Karpas-422 (cell line): ENCODE data around the gene GDF7. TPM values are rescaled to one million over a fixed set of nuclear protein-coding genes. Genes with fewer than 3 reads are reported as not detected.

Experiments
- DNase-seq: peaks from one replicate; pipeline ENCODE4 v3.0.0-alpha.2; 2015
- H2AFZ ChIP-seq: fragments of 200-600 bp; sonication (generic); 2 replicates; pipeline ENCODE4 v1.6.1; 2014; ENCODE audit warnings: antibody characterized with exemption, low read length, mixed read lengths
- H3K27ac ChIP-seq: fragments of 200-600 bp; sonication (generic); 2 replicates; pipeline ENCODE4 v1.5.1; 2014; ENCODE audit warnings: mild to moderate bottlenecking, low read length, moderate library complexity
- H3K27me3 ChIP-seq: fragments of 200-600 bp; sonication (generic); 2 replicates; pipeline ENCODE4 v1.6.1; 2014; ENCODE audit warnings: low read length, mixed read lengths
- H3K36me3 ChIP-seq: fragments of 200-600 bp; sonication (generic); 2 replicates; pipeline ENCODE4 v1.6.1; 2014; ENCODE audit warnings: low read length, mixed read lengths; ENCODE audit not compliant: insufficient read depth
- H3K4me1 ChIP-seq: fragments of 200-600 bp; sonication (generic); 2 replicates; pipeline ENCODE4 v1.6.1; 2014; ENCODE audit warnings: mild to moderate bottlenecking, low read length, mixed read lengths
- H3K4me2 ChIP-seq: fragments of 200-600 bp; sonication (generic); 2 replicates; pipeline ENCODE4 v1.6.1; 2014; ENCODE audit warnings: low read length, low read depth, mild to moderate bottlenecking; ENCODE audit not compliant: poor library complexity, severe bottlenecking
- H3K4me3 ChIP-seq: fragments of 200-600 bp; sonication (generic); 2 replicates; pipeline ENCODE4 v1.5.1; 2014; ENCODE audit warnings: mild to moderate bottlenecking, antibody characterized with exemption, low read length, mixed read lengths
- H3K79me2 ChIP-seq: fragments of 200-600 bp; sonication (generic); 2 replicates; pipeline ENCODE4 v1.6.1; 2014; ENCODE audit warnings: mild to moderate bottlenecking, low read length, mixed read lengths
- H3K9ac ChIP-seq: fragments of 200-600 bp; sonication (generic); 2 replicates; pipeline ENCODE4 v1.6.0; 2014; ENCODE audit warnings: low read length
- H3K9me2 ChIP-seq: fragments of 200-600 bp; sonication (generic), shearing (Covaris generic); replicated peaks from 2 replicates; pipeline ENCODE4 v1.6.0; 2014; ENCODE audit warnings: mild to moderate bottlenecking, low read length, moderate library complexity; ENCODE audit not compliant: insufficient read depth
- H3K9me3 ChIP-seq: fragments of 300-700, 200-600 bp; sonication (generic); 2 replicates; pipeline ENCODE4 v1.6.1; 2014; ENCODE audit warnings: low read length, mixed read lengths
- H4K20me1 ChIP-seq: fragments of 200-600 bp; sonication (generic); 2 replicates; pipeline ENCODE4 v1.6.1; 2014; ENCODE audit warnings: mild to moderate bottlenecking, antibody characterized with exemption, low read length, low read depth; ENCODE audit not compliant: insufficient read depth
- total RNA-seq: library from RNA; depleted of rRNA; stranded (reverse); fragments of >200 nt; shearing (Covaris generic); gene quantifications from 2 replicates; pipeline ENCODE4 v1.2.3, GENCODE V29; 2014; ENCODE audit warnings: low replicate concordance; rRNA removed

The GDF7 gene
- total RNA-seq, 1 experiment from 2014 or later, result under 0.01 TPM

DNA sequence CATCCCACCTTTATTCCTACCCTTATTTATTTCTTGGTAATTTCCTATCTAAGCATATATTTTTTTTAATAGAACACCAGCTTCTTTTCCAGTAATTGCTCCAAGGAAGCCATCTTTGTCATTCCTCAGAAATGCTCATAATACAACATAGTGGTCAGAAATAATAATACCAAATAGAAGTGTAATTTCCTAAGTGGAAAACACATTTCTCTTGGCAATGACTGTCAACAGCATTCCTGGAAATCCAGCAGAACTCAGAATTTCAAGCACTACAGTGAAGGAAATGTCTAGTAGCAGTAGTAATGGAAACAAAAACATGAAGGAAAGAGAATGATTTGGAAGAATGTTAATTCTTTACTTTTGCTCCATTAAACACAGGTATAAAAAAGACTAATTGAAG lies 56.6 kb downstream of the GDF7 start:
- Histone ChIP-seq H3K4me3 (no peak overlapping the region), H3K79me2 (peaks cover 64% of the 10 kb centered on the region), H3K4me1 (no peaks in the 10 kb centered on the region), H2AFZ (no peak overlapping the region), H3K27me3 (no peaks in the 10 kb centered on the region), H3K4me2 (no peak overlapping the region), H3K9ac (no peak overlapping the region), H3K9me3 (no peaks in the 10 kb centered on the region), H3K27ac (no peak overlapping the region), H3K36me3 (no peaks in the 10 kb centered on the region), H3K9me2 (no peaks in the 10 kb centered on the region), H4K20me1 (no peaks in the 10 kb centered on the region)
- no peak for DNase-seq

DNA sequence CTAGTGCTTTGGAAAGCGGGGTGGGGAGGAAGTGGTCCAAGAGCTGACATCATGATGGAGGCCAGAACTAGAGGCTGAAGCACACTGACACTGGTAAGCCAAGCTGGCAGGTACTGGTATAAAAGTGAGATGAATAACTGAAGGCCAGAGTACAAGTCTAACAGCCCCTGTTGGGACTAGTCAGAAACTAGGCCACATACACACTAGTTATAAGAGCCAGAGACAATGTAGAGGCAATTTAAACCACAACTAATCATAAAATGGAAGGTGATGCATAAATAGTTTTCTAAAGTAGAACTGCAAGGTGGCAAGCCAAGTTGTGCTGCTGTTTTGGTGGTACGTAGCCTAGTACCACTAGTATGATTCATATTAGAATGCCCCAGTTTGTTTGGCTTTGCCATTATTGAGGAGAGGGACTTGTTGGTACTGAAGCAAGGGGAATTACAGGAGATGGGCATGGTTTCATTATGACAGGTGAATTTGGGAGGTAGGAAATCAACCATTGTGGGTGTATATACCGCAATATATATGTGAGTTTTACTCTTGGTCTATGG lies 57.6 kb downstream of the GDF7 start:
- Histone ChIP-seq H3K4me2 (no peak overlapping the region), H3K4me3 (no peak overlapping the region), H3K36me3 (no peaks in the 10 kb centered on the region), H3K9me2 (no peaks in the 10 kb centered on the region), H3K79me2 (peaks cover 59% of the 10 kb centered on the region), H4K20me1 (no peaks in the 10 kb centered on the region), H2AFZ (no peak overlapping the region), H3K9me3 (no peaks in the 10 kb centered on the region), H3K27me3 (no peaks in the 10 kb centered on the region), H3K4me1 (no peaks in the 10 kb centered on the region; the same call in 1 of the 2 replicates), H3K9ac (no peak overlapping the region), H3K27ac (no peak overlapping the region)
- DNase-seq, result no peak

GRCh38 chr2:20725782-20726181 lies 58.8 kb downstream of the GDF7 start:
- H3K4me2 ChIP-seq, result no peak overlapping the region
- no peaks in the 10 kb centered on the region for H3K9me2 ChIP-seq
- no peaks in the 10 kb centered on the region for H3K36me3 ChIP-seq
- H3K9me3 ChIP-seq, result no peaks in the 10 kb centered on the region
- H2AFZ ChIP-seq, result no peak overlapping the region
- DNase-seq, result no peak
- no peak overlapping the region for H3K27ac ChIP-seq
- H3K4me3 ChIP-seq, result no peak overlapping the region
- H4K20me1 ChIP-seq, result no peaks in the 10 kb centered on the region
- H3K79me2 ChIP-seq, result peaks cover 49% of the 10 kb centered on the region
- H3K4me1 ChIP-seq, result no peaks in the 10 kb centered on the region; the same call in 1 of the 2 replicates
- H3K9ac ChIP-seq, result no peak overlapping the region
- H3K27me3 ChIP-seq, result no peaks in the 10 kb centered on the region

- Histone ChIP-seq H3K9ac (no peak overlapping the region), H3K27ac (no peak overlapping the region), H4K20me1 (no peaks in the 10 kb centered on the region), H3K36me3 (no peaks in the 10 kb centered on the region), H3K79me2 (peaks cover 40% of the 10 kb centered on the region), H3K27me3 (no peaks in the 10 kb centered on the region), H3K4me1 (no peaks in the 10 kb centered on the region; the same call in 1 of the 2 replicates), H3K9me2 (no peaks in the 10 kb centered on the region), H3K4me2 (no peak overlapping the region), H3K9me3 (no peaks in the 10 kb centered on the region), H2AFZ (no peak overlapping the region), H3K4me3 (no peak overlapping the region)
- no peak for DNase-seq
Observed at GRCh38 chr2:20726913-20727312, 60.0 kb downstream of the GDF7 start.

DNA sequence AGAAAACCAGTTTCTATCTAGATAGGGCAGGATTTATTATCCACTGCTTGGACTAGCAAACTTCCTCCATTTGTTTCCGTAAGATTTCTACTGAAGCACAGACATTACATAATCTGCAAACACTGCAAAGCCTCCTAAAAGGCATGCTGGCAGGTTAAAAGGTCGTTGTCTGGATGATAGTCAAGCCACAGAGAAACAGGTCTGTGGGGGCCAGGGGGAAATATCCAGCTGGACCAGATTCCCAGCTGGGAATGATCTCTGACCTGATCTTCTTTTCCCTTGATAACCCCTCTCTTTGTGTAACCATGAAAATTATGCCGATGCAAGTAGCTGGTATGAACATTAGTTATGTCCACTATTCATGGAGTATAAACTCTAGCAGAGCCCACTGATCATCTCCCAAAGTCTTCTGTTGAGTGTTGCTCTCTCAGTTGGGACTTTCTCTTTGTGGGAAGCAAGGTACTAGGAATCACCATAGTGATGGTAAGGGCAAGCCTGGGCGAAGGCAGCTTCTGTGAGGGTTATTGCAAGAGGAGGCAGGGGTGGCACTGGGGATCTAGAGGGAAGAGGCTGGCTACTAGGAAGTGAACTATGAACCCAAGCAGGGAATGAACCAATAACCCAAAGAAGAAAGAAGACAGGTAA lies 61.3 kb downstream of the GDF7 start:
- H3K4me1 ChIP-seq, result no peaks in the 10 kb centered on the region; the same call in 1 of the 2 replicates
- no peak overlapping the region for H3K4me2 ChIP-seq
- no peak overlapping the region for H3K4me3 ChIP-seq
- no peak overlapping the region for H2AFZ ChIP-seq
- no peak for DNase-seq
- H3K27me3 ChIP-seq, result no peaks in the 10 kb centered on the region
- no peak overlapping the region for H3K9ac ChIP-seq
- H4K20me1 ChIP-seq, result no peaks in the 10 kb centered on the region
- H3K27ac ChIP-seq, result no peak overlapping the region
- H3K79me2 ChIP-seq, result peaks cover 31% of the 10 kb centered on the region
- H3K36me3 ChIP-seq, result no peaks in the 10 kb centered on the region
- H3K9me2 ChIP-seq, result no peaks in the 10 kb centered on the region
- no peaks in the 10 kb centered on the region for H3K9me3 ChIP-seq

Other genes with a start within 250 kb of the GDF7 start
- not detected in 2 replicates for gene RHOB, start 220.1 kb upstream of the GDF7 start, total RNA-seq
- 10.6 and 12.8 TPM in 2 replicates for gene HS1BP3, start 16.0 kb upstream of the GDF7 start, total RNA-seq
- gene LDAH, start 156.0 kb downstream of the GDF7 start, total RNA-seq, result 38.0 and 78.5 TPM in 2 replicates